ENCODE data around the gene GNAI1.

GNAI1 gene

DNA sequence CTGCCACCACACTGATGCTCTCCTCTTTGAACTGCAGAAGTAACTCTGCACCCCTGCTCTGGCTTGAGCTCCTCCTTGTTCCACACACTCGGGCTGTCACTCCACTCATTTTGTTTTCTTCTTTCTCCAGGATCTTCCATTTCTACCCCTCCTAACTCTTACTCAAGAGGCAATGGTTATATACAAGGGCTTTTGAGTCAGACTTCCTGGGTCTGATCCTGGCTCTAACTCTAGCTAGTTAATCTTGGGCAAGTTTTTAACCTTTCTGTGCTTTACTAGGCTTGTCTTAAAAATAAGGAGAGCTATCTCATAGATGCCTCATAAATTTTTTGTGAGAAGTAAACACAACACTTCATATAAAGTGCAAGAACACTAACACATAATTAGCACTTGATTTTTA is 45.3 kb upstream of the GNAI1 start:
- Histone ChIP-seq H2AFZ (ENCODE audit: low read length) (no peak overlapping the region), H3K4me3 (ENCODE audit: low read length in 2 of 2) (no peak overlapping the region), H3K4me1 (ENCODE audit: control insufficient read depth in 2 of 2, insufficient read depth in 1 of 2, low read depth in 1 of 2, low read length in 2 of 2) (peaks cover 0 to 4% of the 10 kb centered on the region in 2 donors), H2BK120ac (ENCODE audit: low read depth, low read length) (no peak overlapping the region), H3K79me1 (ENCODE audit: low read depth, low read length) (no peaks in the 10 kb centered on the region), H3K4me2 (ENCODE audit: insufficient read depth, low read length, poor library complexity, severe bottlenecking) (no peak overlapping the region), H3K18ac (ENCODE audit: low read length) (no peak overlapping the region), H2AK5ac (ENCODE audit: low read depth, low read length) (no peak overlapping the region), H4K8ac (ENCODE audit: low read depth, low read length) (no peak overlapping the region), H3K27me3 (ENCODE audit: control insufficient read depth in 3 of 3, insufficient read depth in 3 of 3, low read depth in 1 of 3, low read length in 3 of 3) (no peaks in the 10 kb centered on the region), H3K23ac (ENCODE audit: low read depth, low read length, poor library complexity) (no peak overlapping the region), H3K4ac (ENCODE audit: low read length) (no peak overlapping the region), H3K9ac (ENCODE audit: low read depth, low read length, poor library complexity) (no peak overlapping the region), H2BK5ac (ENCODE audit: low read length) (no peak overlapping the region), H2BK15ac (ENCODE audit: low read length) (no peak overlapping the region), H3K36me3 (replicated peaks in 1 of 2; ENCODE audit: control insufficient read depth in 2 of 2, insufficient read depth in 2 of 2, low read length in 2 of 2) (no peaks in the 10 kb centered on the region), H4K91ac (ENCODE audit: low read depth, low read length, poor library complexity) (no peak overlapping the region), H3K9me3 (replicated peaks in 1 of 2; ENCODE audit: control insufficient read depth in 2 of 2, insufficient read depth in 1 of 2, low read depth in 1 of 2, low read length in 2 of 2) (peaks cover 0 to 5% of the 10 kb centered on the region in 2 donors), H2BK12ac (ENCODE audit: low read length) (no peak overlapping the region), H3K27ac (replicated peaks; ENCODE audit: low read length) (no peak overlapping the region), H3K14ac (ENCODE audit: low read length) (no peak overlapping the region)
- DNase-seq (ENCODE audit: low spot score) = no peak
- no CpG with 5 or more reads among the region's 1 CpG for WGBS, 2 donors (ENCODE audit: extremely low coverage in 2 of 2, insufficient read length in 2 of 2, insufficient replicate concordance in 1 of 2)

DNA sequence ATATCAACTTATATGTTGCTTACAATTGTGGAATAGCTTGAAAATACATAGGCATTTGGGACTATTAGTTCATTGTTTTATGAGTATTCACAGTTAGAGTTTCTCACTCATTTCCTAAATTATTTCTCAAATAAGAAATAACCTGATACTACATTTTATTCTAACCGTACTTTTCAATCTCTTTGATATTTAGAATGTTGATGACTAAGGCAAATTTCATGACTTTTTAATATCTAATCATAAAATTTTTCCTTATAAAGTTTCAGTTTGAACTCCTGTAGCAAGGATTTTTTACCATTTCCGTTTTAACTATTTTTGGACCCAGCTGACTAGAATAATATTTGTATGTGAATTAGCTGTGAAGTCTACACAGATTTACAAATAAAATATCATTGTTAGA is 41.3 kb upstream of the GNAI1 start:
- H2BK15ac ChIP-seq (ENCODE audit: low read length) = no peak overlapping the region
- no peak overlapping the region for H2BK12ac ChIP-seq (ENCODE audit: low read length)
- no peaks in the 10 kb centered on the region for H3K4me1 ChIP-seq (ENCODE audit: control insufficient read depth in 2 of 2, insufficient read depth in 1 of 2, low read depth in 1 of 2, low read length in 2 of 2)
- no peak overlapping the region for H2BK120ac ChIP-seq (ENCODE audit: low read depth, low read length)
- no peak overlapping the region for H3K9ac ChIP-seq (ENCODE audit: low read depth, low read length, poor library complexity)
- no peak for DNase-seq (ENCODE audit: low spot score)
- H4K8ac ChIP-seq (ENCODE audit: low read depth, low read length) = no peak overlapping the region
- H3K23ac ChIP-seq (ENCODE audit: low read depth, low read length, poor library complexity) = no peak overlapping the region
- H3K4me2 ChIP-seq (ENCODE audit: insufficient read depth, low read length, poor library complexity, severe bottlenecking) = no peak overlapping the region
- no peak overlapping the region for H3K27ac ChIP-seq (replicated peaks; ENCODE audit: low read length)
- no peak overlapping the region for H2AFZ ChIP-seq (ENCODE audit: low read length)
- H4K91ac ChIP-seq (ENCODE audit: low read depth, low read length, poor library complexity) = no peak overlapping the region
- H3K36me3 ChIP-seq (replicated peaks in 1 of 2; ENCODE audit: control insufficient read depth in 2 of 2, insufficient read depth in 2 of 2, low read length in 2 of 2) = no peaks in the 10 kb centered on the region
- no CpG with 5 or more reads among the region's 2 CpGs for WGBS, 2 donors (ENCODE audit: extremely low coverage in 2 of 2, insufficient read length in 2 of 2, insufficient replicate concordance in 1 of 2)
- H3K9me3 ChIP-seq (replicated peaks in 1 of 2; ENCODE audit: control insufficient read depth in 2 of 2, insufficient read depth in 1 of 2, low read depth in 1 of 2, low read length in 2 of 2) = no peaks in the 10 kb centered on the region
- no peak overlapping the region for H2AK5ac ChIP-seq (ENCODE audit: low read depth, low read length)
- H3K14ac ChIP-seq (ENCODE audit: low read length) = no peak overlapping the region
- H3K18ac ChIP-seq (ENCODE audit: low read length) = no peak overlapping the region
- no peak overlapping the region for H3K4ac ChIP-seq (ENCODE audit: low read length)
- no peaks in the 10 kb centered on the region for H3K27me3 ChIP-seq (ENCODE audit: control insufficient read depth in 3 of 3, insufficient read depth in 3 of 3, low read depth in 1 of 3, low read length in 3 of 3)
- no peak overlapping the region for H2BK5ac ChIP-seq (ENCODE audit: low read length)
- H3K79me1 ChIP-seq (ENCODE audit: low read depth, low read length) = no peaks in the 10 kb centered on the region
- H3K4me3 ChIP-seq (ENCODE audit: low read length in 2 of 2) = no peak overlapping the region

DNA sequence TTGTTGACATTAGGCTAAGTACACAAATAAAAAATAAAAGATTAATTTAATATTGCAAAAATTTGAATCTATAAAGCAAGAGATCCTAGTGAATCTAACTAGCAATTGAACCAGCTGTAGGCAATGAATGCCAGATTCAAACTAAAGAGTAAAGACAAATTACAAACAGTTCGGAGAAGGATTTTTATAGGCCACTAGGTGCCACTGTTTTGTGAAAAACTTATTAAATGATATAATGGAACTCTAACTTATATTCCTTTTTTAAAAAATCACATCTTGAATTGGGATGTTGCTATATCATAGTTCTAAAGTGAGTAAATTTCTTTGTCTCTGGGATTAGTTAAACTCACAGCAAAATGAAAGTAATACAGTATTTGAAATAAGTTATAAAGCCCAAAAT is 39.1 kb upstream of the GNAI1 start:
- no peak overlapping the region for H3K9ac ChIP-seq (ENCODE audit: low read depth, low read length, poor library complexity)
- no peak overlapping the region for H3K14ac ChIP-seq (ENCODE audit: low read length)
- no peak overlapping the region for H2AK5ac ChIP-seq (ENCODE audit: low read depth, low read length)
- no peak overlapping the region for H3K27ac ChIP-seq (replicated peaks; ENCODE audit: low read length)
- no peak overlapping the region for H2BK5ac ChIP-seq (ENCODE audit: low read length)
- no peak overlapping the region for H3K23ac ChIP-seq (ENCODE audit: low read depth, low read length, poor library complexity)
- H3K4ac ChIP-seq (ENCODE audit: low read length) = no peak overlapping the region
- no peak overlapping the region for H4K8ac ChIP-seq (ENCODE audit: low read depth, low read length)
- no peaks in the 10 kb centered on the region for H3K4me1 ChIP-seq (ENCODE audit: control insufficient read depth in 2 of 2, insufficient read depth in 1 of 2, low read depth in 1 of 2, low read length in 2 of 2)
- no peaks in the 10 kb centered on the region for H3K9me3 ChIP-seq (replicated peaks in 1 of 2; ENCODE audit: control insufficient read depth in 2 of 2, insufficient read depth in 1 of 2, low read depth in 1 of 2, low read length in 2 of 2)
- no CpG with 5 or more reads among the region's 1 CpG for WGBS, 2 donors (ENCODE audit: extremely low coverage in 2 of 2, insufficient read length in 2 of 2, insufficient replicate concordance in 1 of 2)
- DNase-seq (ENCODE audit: low spot score) = no peak
- no peaks in the 10 kb centered on the region for H3K36me3 ChIP-seq (replicated peaks in 1 of 2; ENCODE audit: control insufficient read depth in 2 of 2, insufficient read depth in 2 of 2, low read length in 2 of 2)
- no peaks in the 10 kb centered on the region for H3K27me3 ChIP-seq (ENCODE audit: control insufficient read depth in 3 of 3, insufficient read depth in 3 of 3, low read depth in 1 of 3, low read length in 3 of 3)
- no peak overlapping the region for H3K4me2 ChIP-seq (ENCODE audit: insufficient read depth, low read length, poor library complexity, severe bottlenecking)
- no peak overlapping the region for H2BK12ac ChIP-seq (ENCODE audit: low read length)
- H3K79me1 ChIP-seq (ENCODE audit: low read depth, low read length) = no peaks in the 10 kb centered on the region
- no peak overlapping the region for H2AFZ ChIP-seq (ENCODE audit: low read length)
- no peak overlapping the region for H3K4me3 ChIP-seq (ENCODE audit: low read length in 2 of 2)
- no peak overlapping the region for H2BK120ac ChIP-seq (ENCODE audit: low read depth, low read length)
- H2BK15ac ChIP-seq (ENCODE audit: low read length) = no peak overlapping the region
- H3K18ac ChIP-seq (ENCODE audit: low read length) = no peak overlapping the region
- H4K91ac ChIP-seq (ENCODE audit: low read depth, low read length, poor library complexity) = no peak overlapping the region

DNA sequence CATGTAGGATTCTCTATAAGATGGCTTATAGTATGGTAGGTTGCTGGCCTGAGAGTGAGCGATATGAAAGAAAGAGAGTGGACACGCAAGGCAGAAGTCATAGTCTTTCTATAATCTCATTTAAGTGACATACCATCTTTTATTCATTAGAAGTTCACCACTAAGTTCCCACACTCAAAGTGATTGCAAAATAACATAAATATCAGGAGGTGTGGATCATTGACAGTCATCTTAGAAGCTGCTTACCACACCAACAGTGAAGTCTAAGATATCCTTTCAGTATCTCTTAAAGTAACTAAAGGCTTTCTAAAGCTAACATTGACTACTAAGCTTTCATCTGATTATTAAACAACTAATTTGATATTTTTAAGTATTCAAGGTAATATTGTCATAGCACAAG is 36.9 kb upstream of the GNAI1 start:
- Histone ChIP-seq H2AFZ (ENCODE audit: low read length) (no peak overlapping the region), H3K18ac (ENCODE audit: low read length) (no peak overlapping the region), H2BK5ac (ENCODE audit: low read length) (no peak overlapping the region), H3K27me3 (ENCODE audit: control insufficient read depth in 3 of 3, insufficient read depth in 3 of 3, low read depth in 1 of 3, low read length in 3 of 3) (no peaks in the 10 kb centered on the region), H2AK5ac (ENCODE audit: low read depth, low read length) (no peak overlapping the region), H4K8ac (ENCODE audit: low read depth, low read length) (no peak overlapping the region), H4K91ac (ENCODE audit: low read depth, low read length, poor library complexity) (no peak overlapping the region), H2BK120ac (ENCODE audit: low read depth, low read length) (no peak overlapping the region), H2BK12ac (ENCODE audit: low read length) (no peak overlapping the region), H3K27ac (replicated peaks; ENCODE audit: low read length) (no peak overlapping the region), H3K9me3 (replicated peaks in 1 of 2; ENCODE audit: control insufficient read depth in 2 of 2, insufficient read depth in 1 of 2, low read depth in 1 of 2, low read length in 2 of 2) (no peaks in the 10 kb centered on the region), H3K14ac (ENCODE audit: low read length) (no peak overlapping the region), H3K4me2 (ENCODE audit: insufficient read depth, low read length, poor library complexity, severe bottlenecking) (no peak overlapping the region), H3K9ac (ENCODE audit: low read depth, low read length, poor library complexity) (no peak overlapping the region), H3K4me1 (ENCODE audit: control insufficient read depth in 2 of 2, insufficient read depth in 1 of 2, low read depth in 1 of 2, low read length in 2 of 2) (no peaks in the 10 kb centered on the region), H3K23ac (ENCODE audit: low read depth, low read length, poor library complexity) (no peak overlapping the region), H3K4me3 (ENCODE audit: low read length in 2 of 2) (no peak overlapping the region), H3K4ac (ENCODE audit: low read length) (no peak overlapping the region), H2BK15ac (ENCODE audit: low read length) (no peak overlapping the region), H3K79me1 (ENCODE audit: low read depth, low read length) (no peaks in the 10 kb centered on the region), H3K36me3 (replicated peaks in 1 of 2; ENCODE audit: control insufficient read depth in 2 of 2, insufficient read depth in 2 of 2, low read length in 2 of 2) (no peaks in the 10 kb centered on the region)
- WGBS, 2 donors (ENCODE audit: extremely low coverage in 2 of 2, insufficient read length in 2 of 2, insufficient replicate concordance in 1 of 2) = no CpG with 5 or more reads among the region's 2 CpGs
- no peak for DNase-seq (ENCODE audit: low spot score)
